H9 (cell line): ENCODE results near the gene ABCC4. TPM values are rescaled to one million over a fixed set of nuclear protein-coding genes. Genes with fewer than 3 reads are reported as not detected.

Experiments used
- DNase-seq: peaks from one replicate; pipeline ENCODE4 v3.0.0-alpha.2; 2017
- H2AFZ ChIP-seq: one replicate; pipeline ENCODE4 v1.6.1; 2013; ENCODE audit warnings: mild to moderate bottlenecking, low read length, control low read depth, moderate library complexity
- H2AK5ac ChIP-seq: 2 replicates; pipeline ENCODE4 v1.6.1; 2013; ENCODE audit warnings: low read length, control low read depth, mixed read lengths; ENCODE audit not compliant: insufficient read length
- H2BK120ac ChIP-seq: one replicate; pipeline ENCODE4 v1.6.1; 2013; ENCODE audit warnings: low read depth, mild to moderate bottlenecking, low read length, control low read depth, inconsistent platforms; ENCODE audit not compliant: poor library complexity, severe bottlenecking
- H2BK12ac ChIP-seq: 2 replicates; pipeline ENCODE4 v1.6.1; 2013; ENCODE audit warnings: low read length, control low read depth, mixed read lengths, low read depth; ENCODE audit not compliant: insufficient read length
- H2BK15ac ChIP-seq: 2 replicates; pipeline ENCODE4 v1.6.1; 2013; ENCODE audit warnings: low read depth, low read length, control low read depth
- H2BK20ac ChIP-seq: one replicate; pipeline ENCODE4 v1.6.1; 2013; ENCODE audit warnings: low read depth, mild to moderate bottlenecking, low read length, control low read depth, inconsistent platforms; ENCODE audit not compliant: poor library complexity, severe bottlenecking
- H2BK5ac ChIP-seq: 2 replicates; pipeline ENCODE4 v1.6.1; 2013; ENCODE audit warnings: low read length, control low read depth, mixed read lengths; ENCODE audit not compliant: insufficient read length
- H3K14ac ChIP-seq: 2 replicates; pipeline ENCODE4 v1.6.1; 2013; ENCODE audit warnings: low read length, control low read depth; ENCODE audit not compliant: insufficient read depth
- H3K18ac ChIP-seq: 2 replicates; pipeline ENCODE4 v1.6.1; 2013; ENCODE audit warnings: low read depth, mild to moderate bottlenecking, mixed read lengths, low read length, control low read depth; ENCODE audit not compliant: insufficient read length
- H3K23ac ChIP-seq: 2 replicates; pipeline ENCODE4 v1.6.1; 2013; ENCODE audit warnings: low read length, control low read depth, mixed read lengths, low read depth; ENCODE audit not compliant: insufficient read length
- H3K23me2 ChIP-seq: 2 replicates; pipeline ENCODE4 v1.6.1; 2013; ENCODE audit warnings: low read depth, mild to moderate bottlenecking, mixed read lengths, low read length, control low read depth; ENCODE audit not compliant: insufficient read length, poor library complexity, severe bottlenecking
- H3K27ac ChIP-seq: 2 replicates; pipeline ENCODE4 v1.5.1; 2013; ENCODE audit warnings: low read length, control low read depth, mixed read lengths, low read depth; ENCODE audit not compliant: insufficient read length
- H3K27me3 ChIP-seq: 2 replicates; pipeline ENCODE4 v1.6.1; 2013; ENCODE audit warnings: low read length, control low read depth, inconsistent platforms; ENCODE audit not compliant: insufficient read depth
- H3K4ac ChIP-seq: 2 replicates; pipeline ENCODE4 v1.6.1; 2013; ENCODE audit warnings: low read depth, mild to moderate bottlenecking, control low read depth, inconsistent platforms, low read length, moderate library complexity
- H3K4me1 ChIP-seq: 2 replicates; pipeline ENCODE4 v1.6.1; 2013; ENCODE audit warnings: low read length, control low read depth, inconsistent platforms; ENCODE audit not compliant: insufficient read depth
- H3K4me2 ChIP-seq: 2 replicates; pipeline ENCODE4 v1.6.1; 2013; ENCODE audit warnings: low read length, control low read depth, mixed read lengths; ENCODE audit not compliant: insufficient read length, insufficient read depth
- H3K56ac ChIP-seq: 2 replicates; pipeline ENCODE4 v1.6.1; 2013; ENCODE audit warnings: low read depth, mild to moderate bottlenecking, mixed read lengths, low read length, control low read depth; ENCODE audit not compliant: insufficient read length
- H3K79me1 ChIP-seq: 2 replicates; pipeline ENCODE4 v1.6.1; 2013; ENCODE audit warnings: low read depth, mild to moderate bottlenecking, moderate library complexity, low read length, control low read depth, inconsistent platforms; ENCODE audit not compliant: insufficient read depth, poor library complexity, severe bottlenecking
- H3K79me2 ChIP-seq: 2 replicates; pipeline ENCODE4 v1.6.1; 2013; ENCODE audit warnings: low read length, control low read depth, inconsistent platforms; ENCODE audit not compliant: insufficient read depth
- H3K9ac ChIP-seq: 2 replicates; pipeline ENCODE4 v1.6.1; 2013; ENCODE audit warnings: low read length, control low read depth, mixed read lengths; ENCODE audit not compliant: insufficient read length; ENCODE audit errors: extremely low read depth
- H3K9me3 ChIP-seq: one replicate; pipeline ENCODE4 v1.6.1; 2013; ENCODE audit warnings: low read depth, low read length, inconsistent platforms; ENCODE audit not compliant: control insufficient read depth
- H3T11ph ChIP-seq: one replicate; pipeline ENCODE4 v1.6.1; 2013; ENCODE audit warnings: mild to moderate bottlenecking, low read length, control low read depth, inconsistent platforms
- H4K20me1 ChIP-seq: one replicate; pipeline ENCODE4 v1.6.1; 2013; ENCODE audit not compliant: control insufficient read depth, insufficient read length, insufficient read depth
- H4K5ac ChIP-seq: 2 replicates; pipeline ENCODE4 v1.6.1; 2013; ENCODE audit warnings: low read depth, mild to moderate bottlenecking, mixed read lengths, low read length, control low read depth; ENCODE audit not compliant: insufficient read length
- H4K8ac ChIP-seq: replicated peaks from 2 replicates; pipeline ENCODE4 v1.6.1; 2013; ENCODE audit warnings: low read length, control low read depth, mixed read lengths, low read depth; ENCODE audit not compliant: insufficient read length
- H4K91ac ChIP-seq: 2 replicates; pipeline ENCODE4 v1.6.1; 2013; ENCODE audit warnings: low read depth, mild to moderate bottlenecking, moderate library complexity, mixed read lengths, low read length, control low read depth; ENCODE audit not compliant: insufficient read length
- H3K27ac Mint-ChIP-seq, 3 experiments: 2 replicates in 2 of 3; 3 replicates in 1 of 3; pipeline ENCODE4 v1.8.0; 2020 to 2021; ENCODE audit warnings: mixed read lengths in 3 of 3, mild to moderate bottlenecking in 1 of 3, moderate library complexity in 1 of 3
- H3K27me3 Mint-ChIP-seq: 2 replicates; pipeline ENCODE4 v1.8.0; 2021; ENCODE audit warnings: low read depth, mild to moderate bottlenecking, moderate library complexity, mixed read lengths
- H3K36me3 Mint-ChIP-seq, 3 experiments: 2 replicates in 2 of 3; 3 replicates in 1 of 3; pipeline ENCODE4 v1.8.0; 2020 to 2021; ENCODE audit warnings: low read depth in 3 of 3, mixed read lengths in 3 of 3; ENCODE audit not compliant: insufficient read depth in 1 of 3
- H3K4me1 Mint-ChIP-seq, 2 experiments: 2 replicates each; pipeline ENCODE4 v1.8.0; 2020; ENCODE audit warnings: mixed read lengths in 2 of 2
- H3K4me3 Mint-ChIP-seq, 2 experiments: 2 replicates in 1 of 2; 3 replicates in 1 of 2; pipeline ENCODE4 v1.8.0; 2020 to 2021; ENCODE audit warnings: mild to moderate bottlenecking in 2 of 2, mixed read lengths in 2 of 2, moderate library complexity in 1 of 2
- H3K9me3 Mint-ChIP-seq, 2 experiments: 2 replicates in 1 of 2; 3 replicates in 1 of 2; pipeline ENCODE4 v1.8.0; 2020; ENCODE audit warnings: mild to moderate bottlenecking in 2 of 2, mixed read lengths in 2 of 2, moderate library complexity in 1 of 2
- WGBS: extraction: QIAGEN DNeasy Blood & Tissue Kit; methylation state at CpG from one replicate; pipeline ENCODE4 v1.1.7; 2013; ENCODE audit warnings: missing lambda C conversion rate, low lambda C conversion rate, mixed read lengths; ENCODE audit not compliant: insufficient read length; ENCODE audit errors: extremely low coverage; 5-methylcytosine and 5-hydroxymethylcytosine counted together
- total RNA-seq: library from RNA; stranded (reverse); gene quantifications from 2 replicates; pipeline ENCODE4 v1.2.1, GENCODE V29; 2021
- TF ChIP-seq, protein P1 (sequence below): fragments of 200-600 bp; sonication (generic); conservative IDR thresholded peaks from 3 replicates; pipeline ENCODE4 v1.8.0; 2021; ENCODE audit warnings: antibody characterized with exemption, mild to moderate bottlenecking

Gene ABCC4
- total RNA-seq, 1 experiment from 2014 or later: 5.9 TPM

DNA sequence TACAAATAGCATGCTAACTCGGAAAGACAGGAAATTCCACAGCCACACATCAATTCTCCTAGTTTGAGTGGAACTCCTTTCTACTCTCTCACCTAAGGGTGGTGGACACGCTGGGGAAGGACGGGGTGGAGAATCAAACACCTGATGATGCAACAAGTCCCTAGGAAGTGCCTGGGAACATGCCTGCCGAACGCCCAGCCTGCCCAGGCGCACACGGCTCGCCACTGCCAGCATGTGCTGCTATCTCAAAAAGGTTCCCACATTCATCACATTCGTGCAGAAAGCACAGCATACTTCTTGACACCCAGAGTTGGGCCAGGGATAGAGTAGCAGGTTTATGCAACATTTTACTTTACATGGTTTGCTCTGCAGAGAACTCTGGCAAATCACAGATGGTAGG is 164.6 kb downstream of the ABCC4 start:
- H3K56ac ChIP-seq: no peak overlapping the region

More for the DNA sequence above, 164.6 kb downstream of the ABCC4 start:
- TF ChIP-seq, protein P1, sequence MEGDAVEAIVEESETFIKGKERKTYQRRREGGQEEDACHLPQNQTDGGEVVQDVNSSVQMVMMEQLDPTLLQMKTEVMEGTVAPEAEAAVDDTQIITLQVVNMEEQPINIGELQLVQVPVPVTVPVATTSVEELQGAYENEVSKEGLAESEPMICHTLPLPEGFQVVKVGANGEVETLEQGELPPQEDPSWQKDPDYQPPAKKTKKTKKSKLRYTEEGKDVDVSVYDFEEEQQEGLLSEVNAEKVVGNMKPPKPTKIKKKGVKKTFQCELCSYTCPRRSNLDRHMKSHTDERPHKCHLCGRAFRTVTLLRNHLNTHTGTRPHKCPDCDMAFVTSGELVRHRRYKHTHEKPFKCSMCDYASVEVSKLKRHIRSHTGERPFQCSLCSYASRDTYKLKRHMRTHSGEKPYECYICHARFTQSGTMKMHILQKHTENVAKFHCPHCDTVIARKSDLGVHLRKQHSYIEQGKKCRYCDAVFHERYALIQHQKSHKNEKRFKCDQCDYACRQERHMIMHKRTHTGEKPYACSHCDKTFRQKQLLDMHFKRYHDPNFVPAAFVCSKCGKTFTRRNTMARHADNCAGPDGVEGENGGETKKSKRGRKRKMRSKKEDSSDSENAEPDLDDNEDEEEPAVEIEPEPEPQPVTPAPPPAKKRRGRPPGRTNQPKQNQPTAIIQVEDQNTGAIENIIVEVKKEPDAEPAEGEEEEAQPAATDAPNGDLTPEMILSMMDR: no peak
- Mint-ChIP-seq H3K27ac (no peak overlapping the region; a peak in 1 of 7 replicates), H3K9me3 (peaks cover 0 to 3% of the 10 kb centered on the region in 2 experiments; a peak in 1 of 5 replicates), H3K4me1 (peaks cover 13% of the 10 kb centered on the region in 2 experiments), H3K36me3 (peaks cover 0 to 4% (median 0%) of the 10 kb centered on the region in 3 experiments; a peak in 2 of 7 replicates), H3K4me3 (no peak overlapping the region), H3K27me3 (no peaks in the 10 kb centered on the region; the same call in 1 of the 2 replicates)
- H2BK20ac ChIP-seq: no peak overlapping the region
- no peaks in the 10 kb centered on the region for H3K23me2 ChIP-seq
- H2AFZ ChIP-seq: no peak overlapping the region
- H4K8ac ChIP-seq: no peak overlapping the region
- H2BK12ac ChIP-seq: no peak overlapping the region
- no peaks in the 10 kb centered on the region for H3K79me1 ChIP-seq
- H3K4me1 ChIP-seq: peaks cover 5% of the 10 kb centered on the region; the same call in 1 of the 2 replicates
- no CpG with 5 or more reads among the region's 9 CpGs for WGBS
- no peaks in the 10 kb centered on the region for H4K20me1 ChIP-seq
- no peak overlapping the region for H2BK120ac ChIP-seq
- H4K5ac ChIP-seq: no peak overlapping the region
- no peaks in the 10 kb centered on the region for H3K79me2 ChIP-seq
- no peak overlapping the region for H2BK15ac ChIP-seq
- no peak overlapping the region for H3K18ac ChIP-seq
- no peak overlapping the region for H3K4me2 ChIP-seq
- no peak overlapping the region for H3K27ac ChIP-seq
- no peak overlapping the region; the same call in 1 of the 2 replicates for H3K14ac ChIP-seq
- no peak overlapping the region for H3T11ph ChIP-seq
- no peaks in the 10 kb centered on the region for H3K27me3 ChIP-seq
- H3K23ac ChIP-seq: no peak overlapping the region
- H3K4ac ChIP-seq: no peak overlapping the region
- H4K91ac ChIP-seq: no peak overlapping the region
- no peak for DNase-seq
- no peaks in the 10 kb centered on the region for H3K9me3 ChIP-seq
- no peak overlapping the region for H3K9ac ChIP-seq
- no peak overlapping the region for H2AK5ac ChIP-seq
- H2BK5ac ChIP-seq: no peak overlapping the region
